ENCODE measurements around the gene CCDC88A. TPM values are rescaled to one million over a fixed set of nuclear protein-coding genes. Genes with fewer than 3 reads are reported as not detected.
"Not testable (repeated sequence)": the region's sequence is repeated elsewhere in the genome, so short reads cannot be mapped to it uniquely, and the experiment has no call there.

CCDC88A gene
- total RNA-seq, 6 experiments from 2014 or later, result 39.7 to 62.5 (median 45.7) TPM

DNA sequence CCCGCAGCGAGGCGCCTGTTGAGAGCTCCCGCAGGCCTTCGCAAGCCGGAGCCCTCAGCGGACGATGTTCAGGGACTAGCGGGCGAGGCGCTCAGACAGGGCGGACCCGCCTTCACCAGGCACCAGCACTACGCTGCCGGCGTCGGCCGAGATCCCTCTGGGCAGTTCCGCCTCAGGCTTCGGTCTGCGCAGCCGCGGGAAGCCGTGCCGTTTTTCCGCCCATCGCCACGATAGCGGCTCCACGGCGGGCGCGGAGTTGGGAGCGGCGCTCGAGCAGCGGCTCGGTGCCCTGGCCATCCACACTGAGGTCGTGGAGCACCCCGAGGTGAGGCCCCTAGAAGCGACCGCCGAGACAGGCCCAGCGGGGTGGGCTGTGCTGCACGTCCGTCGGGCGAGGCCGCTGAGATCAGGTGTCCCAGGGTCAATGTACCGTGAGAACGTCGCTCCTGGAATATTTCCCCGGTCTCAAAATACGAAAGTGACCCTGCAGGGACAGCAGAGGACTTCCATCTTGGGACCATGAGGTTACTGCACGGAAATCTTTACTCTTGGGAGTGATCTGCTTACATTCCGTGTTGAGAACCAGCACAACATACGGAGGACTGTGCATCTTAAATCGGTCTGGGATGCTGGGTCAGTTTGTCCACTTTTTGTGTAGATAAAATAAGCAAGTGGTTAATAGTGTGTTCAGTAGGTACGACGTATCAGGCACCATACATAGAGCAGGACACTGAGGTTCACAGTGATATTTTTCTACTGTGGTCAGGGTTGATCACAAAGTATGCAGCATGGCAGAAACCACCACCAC, 137.3 kb downstream of the CCDC88A start:
- Mint-ChIP-seq H3K4me3 (peak overlapping the region; percentile 87), H3K27me3 (ENCODE audit: insufficient read depth) (peaks cover 2% of the 10 kb centered on the region), H3K27ac (peak overlapping the region; percentile 89), H3K9me3 (no peaks in the 10 kb centered on the region), H3K36me3 (ENCODE audit: low read depth) (peaks cover 12% of the 10 kb centered on the region), H3K4me1 (ENCODE audit: low read depth) (peaks cover 31% of the 10 kb centered on the region)
- TF ChIP-seq, protein P1, sequence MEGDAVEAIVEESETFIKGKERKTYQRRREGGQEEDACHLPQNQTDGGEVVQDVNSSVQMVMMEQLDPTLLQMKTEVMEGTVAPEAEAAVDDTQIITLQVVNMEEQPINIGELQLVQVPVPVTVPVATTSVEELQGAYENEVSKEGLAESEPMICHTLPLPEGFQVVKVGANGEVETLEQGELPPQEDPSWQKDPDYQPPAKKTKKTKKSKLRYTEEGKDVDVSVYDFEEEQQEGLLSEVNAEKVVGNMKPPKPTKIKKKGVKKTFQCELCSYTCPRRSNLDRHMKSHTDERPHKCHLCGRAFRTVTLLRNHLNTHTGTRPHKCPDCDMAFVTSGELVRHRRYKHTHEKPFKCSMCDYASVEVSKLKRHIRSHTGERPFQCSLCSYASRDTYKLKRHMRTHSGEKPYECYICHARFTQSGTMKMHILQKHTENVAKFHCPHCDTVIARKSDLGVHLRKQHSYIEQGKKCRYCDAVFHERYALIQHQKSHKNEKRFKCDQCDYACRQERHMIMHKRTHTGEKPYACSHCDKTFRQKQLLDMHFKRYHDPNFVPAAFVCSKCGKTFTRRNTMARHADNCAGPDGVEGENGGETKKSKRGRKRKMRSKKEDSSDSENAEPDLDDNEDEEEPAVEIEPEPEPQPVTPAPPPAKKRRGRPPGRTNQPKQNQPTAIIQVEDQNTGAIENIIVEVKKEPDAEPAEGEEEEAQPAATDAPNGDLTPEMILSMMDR (IDR thresholded peaks at IDR 0.05), result no peak
- DNase-seq, result peak; percentile 74

DNA sequence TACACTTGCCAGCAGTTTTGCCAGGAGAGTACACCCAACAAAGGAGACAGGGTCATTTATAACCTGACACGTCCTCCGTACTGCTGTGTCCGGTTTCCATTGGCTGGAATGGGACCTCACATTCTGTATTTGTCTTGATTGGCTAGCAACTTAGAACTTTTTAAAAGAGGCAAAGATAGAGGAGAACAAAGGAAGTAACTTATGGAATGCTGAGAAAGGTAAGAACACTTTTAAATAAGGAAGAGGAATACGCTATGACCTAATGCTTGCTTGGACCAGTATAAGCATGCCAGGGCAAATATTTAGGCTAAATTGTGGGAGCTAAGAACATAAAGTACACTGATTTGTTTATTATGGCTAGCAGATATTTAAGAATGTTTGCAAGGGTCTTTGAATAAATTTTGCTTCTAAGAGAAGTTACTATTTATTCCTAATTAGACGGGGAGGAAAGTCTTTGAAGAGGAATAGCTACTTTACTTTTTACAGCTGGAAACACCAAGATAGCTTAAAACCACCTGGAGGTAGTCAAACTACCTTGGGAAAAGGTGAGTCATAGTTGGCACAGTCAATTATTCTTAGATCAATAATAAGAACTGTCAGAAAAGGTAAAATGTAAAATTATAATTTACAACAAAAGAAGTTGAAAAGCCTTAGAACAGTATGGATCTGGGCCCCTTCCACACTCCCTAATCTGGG, 138.7 kb downstream of the CCDC88A start:
- not testable (repeated sequence) for H3K27ac Mint-ChIP-seq; H3K27me3 Mint-ChIP-seq (ENCODE audit: insufficient read depth); H3K9me3 Mint-ChIP-seq; H3K36me3 Mint-ChIP-seq (ENCODE audit: low read depth); DNase-seq
- Mint-ChIP-seq H3K4me1 (ENCODE audit: low read depth) (peaks cover 31% of the 10 kb centered on the region), H3K4me3 (peak overlapping the region; percentile 58)

- H3K4me3 Mint-ChIP-seq; H3K36me3 Mint-ChIP-seq (ENCODE audit: low read depth); DNase-seq; H3K9me3 Mint-ChIP-seq; H3K27ac Mint-ChIP-seq; H3K27me3 Mint-ChIP-seq (ENCODE audit: insufficient read depth): not testable (repeated sequence)
- peaks cover 31% of the 10 kb centered on the region for H3K4me1 Mint-ChIP-seq (ENCODE audit: low read depth)
Measured at GRCh38 chr2:55279859-55280424, 139.7 kb downstream of the CCDC88A start.

DNA sequence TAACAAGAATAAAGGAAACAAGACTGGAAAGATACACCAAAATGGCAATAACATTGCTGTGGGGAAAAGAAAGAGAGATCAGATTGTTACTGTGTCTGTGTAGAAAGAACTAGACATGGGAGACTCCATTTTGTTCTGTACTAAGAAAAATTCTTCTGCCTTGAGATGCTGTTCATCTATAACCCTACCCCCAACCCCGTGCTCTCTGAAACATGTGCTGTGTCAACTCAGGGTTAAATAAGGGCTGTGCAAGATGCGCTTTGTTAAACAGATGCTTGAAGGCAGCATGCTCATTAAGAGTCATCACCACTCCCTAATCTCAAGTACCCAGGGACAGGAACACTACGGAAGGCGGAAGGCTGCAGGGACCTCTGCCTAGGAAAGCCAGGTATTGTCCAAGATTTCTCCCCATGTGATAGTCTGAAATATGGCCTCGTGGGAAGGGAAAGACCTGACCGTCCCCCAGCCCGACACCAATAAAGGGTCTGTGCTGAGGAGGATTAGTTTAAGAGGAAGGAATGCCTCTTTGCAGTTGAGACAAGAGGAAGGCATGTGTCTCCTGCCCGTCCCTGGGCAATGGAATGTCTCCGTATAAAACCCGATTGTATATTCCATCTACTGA, 140.3 kb downstream of the CCDC88A start:
- H3K36me3 Mint-ChIP-seq (ENCODE audit: low read depth); H3K27ac Mint-ChIP-seq; DNase-seq; H3K27me3 Mint-ChIP-seq (ENCODE audit: insufficient read depth); H3K9me3 Mint-ChIP-seq: not testable (repeated sequence)
- Mint-ChIP-seq H3K4me3 (peak overlapping the region; percentile 47; the same call in 1 of the 2 replicates), H3K4me1 (ENCODE audit: low read depth) (peaks cover 31% of the 10 kb centered on the region)

GRCh38 chr2:55277310-55277709, 142.3 kb downstream of the CCDC88A start:
- Mint-ChIP-seq H3K27me3 (ENCODE audit: insufficient read depth) (peaks cover 2% of the 10 kb centered on the region), H3K27ac (no peak overlapping the region), H3K4me3 (no peak overlapping the region), H3K4me1 (ENCODE audit: low read depth) (peaks cover 27% of the 10 kb centered on the region), H3K9me3 (no peaks in the 10 kb centered on the region), H3K36me3 (ENCODE audit: low read depth) (no peaks in the 10 kb centered on the region)
- DNase-seq, result no peak
- TF ChIP-seq, protein P1 (IDR thresholded peaks at IDR 0.05), result no peak

DNA sequence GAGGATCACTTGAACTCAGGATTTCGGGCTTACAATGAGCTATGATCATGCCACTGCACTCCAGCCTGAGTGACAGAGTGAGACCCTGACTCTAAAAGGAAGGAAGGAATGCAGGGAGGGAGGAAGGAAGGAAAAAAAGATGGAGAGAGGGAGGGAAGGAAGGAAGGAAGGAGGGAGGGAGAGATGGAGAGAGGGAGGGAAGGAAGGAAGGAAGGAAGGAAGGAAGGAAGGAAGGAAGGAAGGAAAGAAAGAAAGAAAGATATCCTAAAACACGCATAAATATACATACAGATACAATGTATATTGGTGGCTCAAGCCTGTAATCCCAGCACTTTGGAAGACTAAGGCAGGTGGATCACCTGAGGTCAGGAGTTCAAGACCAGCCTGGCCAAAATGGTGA, 145.3 kb downstream of the CCDC88A start:
- peaks cover 18% of the 10 kb centered on the region for H3K4me1 Mint-ChIP-seq (ENCODE audit: low read depth)
- not testable (repeated sequence) for DNase-seq; H3K36me3 Mint-ChIP-seq (ENCODE audit: low read depth); H3K27me3 Mint-ChIP-seq (ENCODE audit: insufficient read depth); H3K4me3 Mint-ChIP-seq; H3K27ac Mint-ChIP-seq; H3K9me3 Mint-ChIP-seq

- H3K36me3 Mint-ChIP-seq (ENCODE audit: low read depth), result no peaks in the 10 kb centered on the region; the same call in 1 of the 2 replicates
- H3K27ac Mint-ChIP-seq, result peak overlapping the region; percentile 86
- H3K9me3 Mint-ChIP-seq, result no peaks in the 10 kb centered on the region
- H3K4me1 Mint-ChIP-seq (ENCODE audit: low read depth), result peaks cover 14% of the 10 kb centered on the region
- no peak for DNase-seq
- peaks cover 1% of the 10 kb centered on the region; the same call in 1 of the 2 replicates for H3K27me3 Mint-ChIP-seq (ENCODE audit: insufficient read depth)
- H3K4me3 Mint-ChIP-seq, result peak overlapping the region; percentile 96
- TF ChIP-seq, protein P1 (IDR thresholded peaks at IDR 0.05), result no peak
Measured at GRCh38 chr2:55269645-55269990, 150.0 kb downstream of the CCDC88A start.

All from HFFc6 (cell line).